Right lobe of liver (tissue), 4 donors: ENCODE measurements around the gene ARID4B.

Experiments
- CTCF ChIP-seq, 4 donors: fragments of 200-600 bp in 3 of 4; fragments of 450-650 bp in 1 of 4; IDR thresholded peaks; one replicate each; pipeline versions ENCODE4 v1.5.1 to v1.8.0; 2016 to 2022; ENCODE audit warnings: antibody characterized with exemption in 4 of 4, mild to moderate bottlenecking in 2 of 4
- POLR2A ChIP-seq: fragments of 450-650 bp; IDR thresholded peaks from one replicate; pipeline ENCODE4 v1.6.1; 2017; ENCODE audit warnings: antibody characterized with exemption, mild to moderate bottlenecking
- donor health status: DM: no; HTN: no; CAD: no.
- donor health status: DM: no; HTN: no; CAD: no.
- donor health status: DM: no; HTN: yes; CAD: no.

- TF ChIP-seq CTCF (IDR thresholded peaks at IDR 0.05): no peak
- TF ChIP-seq POLR2A: no peak
These were observed 137.5 kb downstream of the ARID4B start for GRCh38 chr1:235190431-235190830.
